GM18507 (cell line): ENCODE data around the gene TXLNG.
A peak's percentile ranks its signal among the peaks of the same experiment; 100 is the strongest.
"Not testable (repeated sequence)": the region's sequence is repeated elsewhere in the genome, so short reads cannot be mapped to it uniquely, and the experiment has no call there.

Experiments
- DNase-seq: peaks from one replicate; pipeline ENCODE4 v3.0.0; 2011; ENCODE audit warnings: low read depth; ENCODE audit not compliant: insufficient read length; ENCODE audit errors: extremely low spot score
- FAIRE-seq: peaks from 2 replicates; lab custom pipeline; 2011; peaks lifted over from hg19 to GRCh38; lab: Jason Lieb, UNC

Gene TXLNG

DNA sequence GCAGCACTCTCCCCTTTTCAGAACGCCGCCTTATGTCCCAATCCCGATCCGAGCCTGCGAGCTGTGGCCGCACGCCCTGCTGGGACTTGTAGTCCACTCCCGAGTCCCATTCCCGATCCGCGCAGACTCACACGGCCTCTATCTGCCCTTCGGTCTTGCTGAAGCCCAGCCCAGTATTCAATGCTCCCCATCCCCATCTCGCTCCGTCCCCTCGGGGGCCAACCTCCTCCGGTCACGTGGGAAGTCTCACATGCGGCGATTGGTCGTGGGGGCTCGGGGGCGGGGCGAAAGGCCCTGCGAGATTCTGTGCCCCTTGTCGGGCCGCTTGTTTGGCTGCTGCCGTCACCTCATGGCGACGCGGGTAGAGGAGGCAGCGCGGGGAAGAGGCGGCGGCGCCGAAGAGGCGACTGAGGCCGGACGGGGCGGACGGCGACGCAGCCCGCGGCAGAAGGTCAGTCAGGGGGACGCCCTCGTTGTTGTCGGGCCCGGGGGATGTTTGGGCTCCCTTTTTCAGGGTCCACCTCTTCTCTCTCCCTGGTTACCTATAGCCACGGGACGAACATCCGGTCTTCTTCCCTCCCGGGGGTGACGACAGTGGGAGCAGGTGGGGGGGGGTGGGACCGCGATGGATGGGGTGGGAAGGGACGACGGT is at the start of gene TXLNG:
Gene TXLNG (plus strand): TSS at position 328 of the 652 bp plus-strand sequence. CDS start 22 bp downstream, at position 350.
- peak; percentile 97 for FAIRE-seq
- DNase-seq, result peak; percentile 79

DNA sequence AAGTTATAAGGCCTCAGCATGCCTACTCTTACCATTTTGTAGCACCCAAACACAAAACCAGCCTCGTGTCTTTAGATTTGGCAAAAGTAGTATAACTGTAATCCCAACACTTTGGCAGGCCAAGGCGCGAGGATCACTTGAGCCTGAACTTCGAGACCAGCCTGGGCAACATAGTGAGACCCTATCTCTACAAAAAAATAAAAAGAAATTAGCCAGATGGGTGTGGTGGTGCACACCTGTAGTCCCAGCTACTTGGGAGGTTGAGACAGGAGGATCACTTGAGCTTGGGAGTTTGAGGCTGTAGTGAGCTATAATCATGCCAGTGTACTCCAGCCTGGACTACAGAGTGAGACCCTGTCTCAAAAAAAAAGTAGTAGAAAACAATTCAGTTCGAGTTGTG is 49.2 kb upstream of the TXLNG start:
- DNase-seq, result no peak
- FAIRE-seq, result no peak

GRCh38 chrX:16739574-16739973 is 46.7 kb upstream of the TXLNG start:
- FAIRE-seq (no peak), DNase-seq (no peak)

GRCh38 chrX:16743604-16744325 is 42.5 kb upstream of the TXLNG start:
- DNase-seq (no peak), FAIRE-seq (no peak)

GRCh38 chrX:16745102-16745501 is 41.2 kb upstream of the TXLNG start:
- FAIRE-seq, result no peak
- no peak for DNase-seq

DNA sequence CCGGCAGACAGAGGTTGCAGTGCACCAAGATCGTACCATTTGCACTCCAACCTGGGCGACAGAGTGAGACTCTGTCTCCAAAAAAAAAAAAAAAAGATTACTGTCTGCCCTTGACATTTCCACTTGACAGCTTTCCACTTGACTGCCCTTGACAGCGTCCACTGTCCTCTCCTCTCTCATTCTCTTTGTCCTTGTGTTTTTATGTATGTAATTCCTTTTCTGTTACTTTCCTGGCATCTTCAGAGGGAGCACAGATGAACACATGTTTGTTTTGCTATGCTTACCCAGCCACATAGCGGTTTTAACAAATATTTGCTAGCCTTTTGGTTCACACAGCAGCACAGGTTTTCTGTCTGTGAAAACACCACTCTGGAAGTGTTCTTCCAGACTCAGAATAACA is 40.6 kb upstream of the TXLNG start:
- DNase-seq, result no peak
- FAIRE-seq, result no peak

- FAIRE-seq (no peak), DNase-seq (no peak)
Measured at GRCh38 chrX:16748425-16748824, 37.8 kb upstream of the TXLNG start.

GRCh38 chrX:16750136-16750535 is 36.1 kb upstream of the TXLNG start:
- no peak for FAIRE-seq

DNA sequence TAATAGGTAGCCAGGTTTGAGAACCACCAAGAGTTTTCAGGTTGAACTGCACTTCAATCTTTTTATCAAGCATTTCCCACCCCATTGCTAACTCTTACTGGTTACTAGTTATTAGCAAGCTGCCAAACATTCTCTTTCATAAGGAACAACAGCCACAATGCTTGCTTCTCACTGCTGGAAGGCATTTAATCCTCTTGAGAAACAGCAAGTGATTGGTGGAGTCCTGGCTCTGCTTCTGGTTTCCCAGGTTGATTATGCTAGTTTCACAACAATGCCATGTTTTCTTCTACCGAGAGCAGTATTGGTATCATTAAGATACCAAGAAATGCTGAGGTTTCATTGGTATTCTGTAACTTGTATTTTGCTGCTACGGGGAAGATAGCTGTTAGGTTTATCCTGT is 32.2 kb upstream of the TXLNG start:
- FAIRE-seq (no peak), DNase-seq (no peak)

More at GRCh38 chrX:16750136-16750535, 36.1 kb upstream of the TXLNG start:
- DNase-seq, result no peak

DNA sequence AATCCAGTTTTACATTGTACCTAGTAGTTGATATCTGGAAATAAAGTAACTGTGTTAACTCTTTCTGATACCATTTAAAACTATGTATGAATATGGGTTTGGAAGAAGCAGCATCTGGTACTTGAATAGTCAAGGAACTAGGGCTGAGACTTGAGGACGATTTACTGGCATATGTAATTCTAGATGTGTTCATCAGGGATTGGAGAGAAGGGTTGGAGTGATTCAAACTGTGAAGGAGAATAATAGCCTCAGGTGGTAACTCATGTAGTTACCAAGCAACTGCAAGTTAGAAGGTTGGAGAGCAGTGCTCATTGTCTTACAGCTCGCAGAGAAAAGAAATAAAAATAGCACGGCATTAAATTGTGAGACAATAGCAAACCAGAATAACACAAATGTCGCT is 29.5 kb upstream of the TXLNG start:
- FAIRE-seq (no peak), DNase-seq (no peak)

DNA sequence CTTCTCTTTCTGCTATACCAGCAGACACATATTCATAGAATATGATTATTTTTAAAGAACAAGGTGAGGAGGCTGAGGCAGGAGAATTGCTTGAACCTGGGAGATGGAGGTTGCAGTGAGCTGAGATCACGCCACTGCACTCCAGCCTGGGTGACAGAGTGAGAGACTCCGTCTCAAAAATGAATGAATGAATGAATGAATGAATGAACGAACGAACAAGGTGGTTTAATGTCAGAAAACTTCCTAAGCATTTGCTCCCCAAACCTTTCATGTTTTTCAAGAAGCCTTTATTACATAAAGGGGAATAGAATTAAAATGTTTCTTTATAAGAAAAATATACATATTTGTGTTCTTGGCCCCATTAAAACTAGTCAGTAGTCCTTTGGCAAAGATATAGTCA is 24.8 kb upstream of the TXLNG start:
- DNase-seq, FAIRE-seq: not testable (repeated sequence)

DNA sequence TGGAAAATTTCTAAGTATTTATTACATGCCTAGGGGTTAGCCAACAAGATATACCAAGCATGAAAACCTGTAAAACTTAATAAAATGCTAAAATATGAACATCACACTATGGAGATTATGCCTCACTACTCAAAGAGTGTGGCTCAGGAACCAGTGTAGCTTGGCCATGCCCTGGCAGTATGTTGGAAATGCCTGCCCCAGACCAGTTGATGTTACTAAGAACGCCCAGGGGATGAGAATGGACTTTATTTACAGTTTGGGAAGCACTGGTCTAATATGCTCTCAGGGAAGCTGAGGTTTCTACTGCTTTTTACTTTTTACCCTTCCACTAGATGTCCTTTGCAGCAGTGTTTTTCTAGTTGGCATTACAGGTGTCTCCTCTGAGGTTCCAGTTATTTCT is 23.7 kb upstream of the TXLNG start:
- FAIRE-seq, result no peak
- DNase-seq, result no peak

GRCh38 chrX:16765594-16765993 is 20.7 kb upstream of the TXLNG start:
- DNase-seq (no peak), FAIRE-seq (no peak)

DNA sequence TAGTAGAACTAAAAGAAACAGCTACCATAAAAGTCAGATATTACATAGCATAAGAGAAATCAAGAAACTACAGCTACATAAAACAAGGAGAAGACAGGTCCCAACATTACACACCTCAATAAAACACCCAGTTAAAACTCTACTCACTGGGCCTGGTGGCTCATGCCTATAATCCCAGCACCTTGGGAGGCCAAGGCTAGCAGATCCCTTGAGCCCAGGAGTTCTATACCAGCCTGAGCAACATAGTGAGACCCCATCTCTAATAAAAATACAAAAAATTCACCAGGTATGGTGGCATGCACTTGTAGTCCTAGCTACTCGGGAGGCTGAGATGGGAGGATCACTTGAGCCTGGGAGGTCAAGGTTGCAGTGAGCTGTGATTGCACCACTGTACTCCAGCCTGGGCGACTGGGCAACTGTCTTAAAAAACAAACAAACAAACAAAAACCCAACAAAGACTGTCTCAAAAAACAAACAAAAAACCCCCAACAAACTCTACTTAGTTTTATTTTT is 15.2 kb upstream of the TXLNG start:
- FAIRE-seq (no peak), DNase-seq (no peak)

- no peak for DNase-seq
- FAIRE-seq, result no peak
Measured at GRCh38 chrX:16771483-16772398, 14.5 kb upstream of the TXLNG start.

- no peak for FAIRE-seq
- DNase-seq, result no peak
Measured at GRCh38 chrX:16772460-16772859, 13.8 kb upstream of the TXLNG start.

GRCh38 chrX:16774746-16775145 is 11.5 kb upstream of the TXLNG start:
- FAIRE-seq, result no peak

DNA sequence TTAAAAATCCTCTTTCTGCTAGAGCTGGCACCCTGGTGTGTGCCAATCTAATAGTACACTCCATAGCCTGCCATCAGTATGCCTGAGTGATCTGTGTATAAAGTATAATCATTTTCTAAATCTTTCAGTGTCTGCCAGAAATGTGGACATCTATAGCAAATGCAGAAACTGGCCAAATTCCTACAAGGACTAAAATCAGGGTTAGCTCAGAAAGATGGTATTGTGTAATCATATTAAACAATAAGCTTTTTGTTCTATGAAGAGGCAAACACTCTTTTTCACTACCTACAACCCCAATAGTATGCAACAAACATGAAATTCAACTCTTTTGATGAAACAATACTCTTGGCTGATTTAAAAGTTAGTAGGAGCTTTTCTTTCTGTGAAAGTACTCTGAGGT is 7.7 kb upstream of the TXLNG start:
- no peak for DNase-seq
- FAIRE-seq, result no peak

More at GRCh38 chrX:16774746-16775145, 11.5 kb upstream of the TXLNG start:
- DNase-seq, result no peak

DNA sequence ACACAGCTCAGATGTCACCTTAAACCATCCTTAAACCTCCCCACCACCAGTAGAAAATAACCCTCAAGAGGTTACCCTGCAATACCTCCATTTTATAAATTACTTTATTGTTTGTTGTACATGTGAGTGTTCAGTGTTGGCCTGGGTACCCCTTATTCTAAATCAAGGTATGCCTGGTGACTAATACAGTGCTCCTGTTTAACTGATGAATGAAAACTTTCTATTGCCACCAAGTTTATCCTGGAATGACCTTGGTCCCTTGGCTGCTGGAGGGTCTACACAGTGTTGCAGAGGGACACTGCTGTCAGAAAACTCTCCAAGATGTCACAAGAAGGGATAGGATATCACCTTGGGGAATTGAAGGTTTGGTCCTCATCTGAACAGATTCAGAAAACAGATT is 7.3 kb upstream of the TXLNG start:
- FAIRE-seq, result no peak
- no peak for DNase-seq

DNA sequence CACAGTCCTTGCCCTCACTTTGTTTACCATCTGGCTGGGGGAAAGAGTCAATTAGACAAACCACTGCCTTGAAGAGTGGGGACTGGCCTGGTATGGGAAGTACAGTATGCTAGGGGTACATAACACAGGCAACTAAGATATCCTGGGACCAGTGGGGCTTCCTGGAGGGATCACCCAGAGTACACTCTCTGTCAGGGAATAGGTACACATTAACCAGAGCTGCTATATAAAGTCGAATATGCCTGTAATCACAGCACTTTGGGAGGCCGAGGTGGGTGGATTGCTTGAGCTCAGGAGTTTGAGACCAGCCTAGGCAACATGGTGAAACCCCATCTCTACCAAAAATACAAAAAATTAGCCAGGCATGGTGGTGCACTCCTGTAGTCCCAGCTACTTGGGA is 6.5 kb upstream of the TXLNG start:
- DNase-seq, FAIRE-seq: not testable (repeated sequence)
